Fibroblast of peridontal ligament (primary cell): ENCODE measurements around the gene C1D.
"Not testable (repeated sequence)": the region's sequence is repeated elsewhere in the genome, so short reads cannot be mapped to it uniquely, and the experiment has no call there.

Experiments used
- DNase-seq: peaks from one replicate; pipeline ENCODE4 v3.0.0-alpha.2; 2010; ENCODE audit errors: extremely low read depth

The C1D gene

DNA sequence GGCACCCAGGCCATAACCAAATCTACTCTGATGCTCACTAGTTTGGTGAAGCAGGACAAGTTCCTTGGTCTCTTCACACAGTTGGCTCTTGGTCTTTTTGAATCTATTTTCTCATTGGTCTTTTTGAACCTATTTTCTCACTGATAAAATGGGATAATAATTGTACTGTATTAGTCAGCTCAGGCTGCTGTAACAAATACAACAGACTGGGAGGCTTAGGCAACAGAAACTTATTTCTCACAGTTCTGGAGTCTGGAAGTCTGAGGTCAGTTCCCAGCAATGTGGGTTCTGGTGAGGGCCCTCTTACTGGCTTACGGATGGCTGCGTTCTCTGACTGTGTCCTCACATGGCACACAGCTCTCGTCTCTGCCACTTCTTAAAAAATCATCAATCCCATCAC, 63.5 kb downstream of the C1D start:
- DNase-seq, result no peak

DNA sequence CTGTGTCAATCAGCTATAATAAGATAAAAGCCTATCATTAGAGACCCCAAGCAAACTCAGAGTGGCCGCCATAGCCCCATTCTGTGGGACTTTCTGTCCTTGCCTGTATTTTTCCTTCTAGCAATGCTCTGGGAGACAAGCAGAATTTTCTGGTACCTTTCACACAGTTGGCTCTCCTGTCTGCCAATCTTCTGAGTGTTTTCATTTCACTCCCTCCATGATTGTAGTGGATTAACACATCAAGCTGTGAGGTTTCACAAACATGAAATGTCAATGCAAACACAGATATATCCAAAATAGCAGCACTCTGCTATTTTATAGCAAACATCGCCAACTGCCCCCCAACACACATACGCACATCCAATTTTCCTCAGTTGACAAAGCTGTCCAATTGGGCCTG, 64.9 kb downstream of the C1D start:
- peak; percentile 21 for DNase-seq

DNA sequence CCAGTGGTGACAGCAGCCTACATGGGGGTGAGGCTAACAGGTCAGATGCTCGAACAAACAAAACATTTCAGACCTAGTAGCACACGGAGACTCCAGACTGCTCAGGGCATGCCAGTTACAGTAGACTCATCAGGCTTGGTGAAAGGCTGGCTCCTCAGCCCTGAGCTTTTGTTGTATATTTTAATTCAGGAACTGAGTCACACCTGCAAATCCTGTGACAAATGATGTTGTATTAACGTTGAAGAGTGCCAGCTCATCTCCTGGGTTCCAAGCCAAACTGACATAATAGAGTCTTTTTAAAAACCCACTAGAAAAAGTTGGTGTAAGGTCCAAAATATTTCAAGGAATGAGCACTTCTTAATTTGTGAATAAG, 65.3 kb downstream of the C1D start:
- peak; percentile 18 for DNase-seq

DNA sequence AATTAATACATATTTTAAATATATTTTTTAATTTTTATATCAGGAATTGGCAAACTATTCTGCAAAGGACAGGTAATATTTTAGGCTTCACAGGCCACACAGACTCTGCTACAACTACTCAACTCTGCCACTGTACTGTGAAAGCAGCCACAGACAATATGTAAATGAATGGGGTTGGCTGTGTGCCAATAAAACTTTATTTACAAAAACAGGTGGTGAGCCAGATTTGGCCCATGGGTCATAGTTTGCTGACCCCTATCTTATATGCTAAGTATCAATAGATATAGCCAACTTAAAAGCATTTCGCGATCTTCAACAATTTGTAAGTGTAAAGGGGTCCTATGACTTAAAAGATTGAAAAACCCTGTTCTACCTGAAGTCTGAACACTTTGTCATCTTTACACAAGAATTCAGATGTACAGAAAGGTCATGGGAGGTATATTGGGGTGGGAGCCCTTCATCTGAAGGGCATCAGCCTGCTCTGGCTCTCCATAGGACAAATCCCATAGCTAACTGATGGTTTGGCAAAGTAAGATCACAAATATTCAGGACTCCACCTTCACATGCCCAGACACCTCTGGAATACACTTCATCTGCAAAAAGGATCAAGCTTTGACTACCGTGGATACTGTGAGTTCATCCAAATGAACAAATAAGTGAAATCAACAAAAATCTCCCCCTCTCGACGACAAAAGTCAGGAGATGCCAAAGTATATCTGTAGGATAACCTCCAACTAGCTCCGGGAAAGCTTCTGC, 65.9 kb downstream of the C1D start:
- no peak for DNase-seq

DNA sequence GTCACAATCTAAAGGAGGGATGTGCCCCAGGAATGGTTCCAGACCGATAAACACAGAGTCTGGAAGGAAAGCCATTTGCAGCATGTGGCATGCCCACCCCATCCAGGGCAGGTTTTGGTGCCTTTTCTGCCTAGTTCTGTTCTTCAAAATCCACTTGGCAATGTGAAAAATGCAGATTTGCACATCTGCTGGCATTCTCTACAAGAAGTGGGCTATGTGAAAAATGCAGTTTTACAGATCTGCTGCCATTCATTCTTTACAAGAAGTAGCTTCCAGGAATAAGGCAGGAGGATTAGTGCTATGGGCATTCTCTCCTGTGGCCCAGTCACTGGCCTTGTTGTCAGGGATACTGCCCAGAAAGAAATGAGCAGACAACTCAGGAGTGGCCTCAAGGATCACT, 68.1 kb downstream of the C1D start:
- DNase-seq, result no peak

DNA sequence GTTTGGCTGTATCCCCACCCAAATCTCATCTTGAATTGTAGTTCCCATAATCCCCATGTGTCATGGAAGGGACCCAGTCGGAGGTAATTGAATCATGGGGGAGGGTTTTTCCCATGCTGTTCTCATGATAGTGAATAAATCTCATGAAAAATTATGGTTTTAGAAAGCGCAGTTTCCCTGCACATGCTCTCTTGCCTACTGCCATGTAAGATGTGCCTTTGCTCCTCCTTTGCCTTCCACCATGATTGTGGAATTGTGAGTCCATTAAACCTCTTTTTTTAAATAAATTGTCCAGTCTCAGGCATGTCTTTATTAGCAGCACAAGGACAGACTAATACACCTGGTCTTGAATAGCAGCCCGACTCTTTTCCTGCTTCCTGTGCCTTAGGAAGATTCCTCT, 68.7 kb downstream of the C1D start:
- DNase-seq, result not testable (repeated sequence)

DNA sequence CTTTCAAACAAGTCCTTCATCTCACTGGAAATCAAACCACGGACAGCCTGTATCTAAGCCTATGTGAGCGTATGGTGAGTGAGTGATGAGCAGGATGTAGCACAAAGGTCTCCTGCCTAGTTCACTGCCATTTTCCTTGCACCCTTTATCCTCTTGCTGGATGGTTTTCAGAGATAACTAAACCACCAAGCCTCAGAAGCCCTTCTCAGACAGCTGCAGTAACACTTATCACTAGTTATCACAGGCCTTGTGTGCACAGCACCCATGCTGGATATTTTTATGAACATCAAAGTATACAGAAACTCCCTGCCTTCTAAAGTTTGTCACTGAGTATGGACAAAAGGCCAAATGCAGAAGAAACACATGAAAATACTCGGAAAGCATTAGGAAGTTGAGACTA, 69.5 kb downstream of the C1D start:
- no peak for DNase-seq

DNA sequence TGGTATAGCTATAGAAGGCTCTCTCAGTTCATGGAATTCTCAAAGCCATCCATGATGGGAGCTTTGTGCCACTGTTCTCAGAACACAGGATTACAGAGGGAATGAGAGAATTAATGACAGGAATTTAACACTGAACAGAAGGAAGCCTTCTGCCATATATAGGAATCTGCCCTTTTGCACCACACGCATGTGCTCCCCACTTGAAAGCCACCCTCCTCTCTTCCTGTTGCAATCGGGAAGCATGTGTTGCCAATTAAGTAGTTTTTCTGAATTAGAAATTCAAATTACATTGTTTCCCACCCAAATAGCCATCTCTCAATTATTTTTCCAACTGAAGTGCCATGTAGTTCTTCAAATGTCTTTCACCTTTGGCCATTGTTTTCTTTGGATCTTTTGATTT, 71.3 kb downstream of the C1D start:
- peak; percentile 18 for DNase-seq
